ENCODE results near the gene SUN5. TPM values are rescaled to one million over a fixed set of nuclear protein-coding genes. Genes with fewer than 3 reads are reported as not detected.

The SUN5 gene
- total RNA-seq, 1 experiment from 2014 or later = not detected

DNA sequence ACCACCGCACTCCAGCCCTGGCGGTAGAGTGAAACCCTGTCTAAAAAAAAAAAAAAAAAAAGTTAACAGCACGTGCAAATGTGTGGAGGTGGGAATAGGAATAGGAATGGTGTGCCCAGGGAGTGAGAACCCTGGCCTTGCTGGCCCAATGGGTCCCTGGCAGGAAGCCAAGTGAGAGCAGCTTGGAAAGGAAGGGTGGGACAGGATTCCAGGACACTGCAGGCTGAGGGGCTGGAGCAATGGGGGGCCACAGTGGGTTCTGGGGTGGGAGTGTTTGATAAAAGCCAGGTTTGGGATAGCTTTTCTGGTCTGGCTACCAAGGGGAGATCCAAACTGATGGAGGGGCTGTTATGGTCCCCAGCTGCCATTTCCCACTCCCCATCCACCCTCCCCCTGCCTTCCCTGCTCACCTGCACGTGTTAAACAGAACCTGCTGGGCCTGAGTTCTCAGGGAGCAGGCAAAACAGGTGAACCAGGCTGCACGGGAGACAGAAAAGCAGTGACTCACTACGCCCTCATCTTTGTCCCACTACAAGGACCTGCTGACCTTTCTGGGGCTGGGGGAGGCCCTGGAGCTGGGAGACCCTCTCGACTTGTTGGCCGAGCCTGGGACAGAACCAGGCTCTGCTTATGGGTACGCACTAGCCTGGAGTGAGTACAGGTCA is 3.3 kb downstream of the SUN5 start:
- POLR2A ChIA-PET (ENCODE audit: unreplicated experiment) = no interaction called here
- H3K27ac ChIP-seq (ENCODE audit: low read length) = no peak overlapping the region
- no peak for DNase-seq
- H3K27me3 ChIP-seq (ENCODE audit: low read length) = peaks cover 9% of the 10 kb centered on the region; the same call in 1 of the 2 replicates
- H3K36me3 ChIP-seq (ENCODE audit: low read depth, low read length) = no peaks in the 10 kb centered on the region
- no peaks in the 10 kb centered on the region for H3F3A ChIP-seq (ENCODE audit: low read length, unreplicated experiment)
- no peak overlapping the region for H3K9ac ChIP-seq (ENCODE audit: low read length)
- H2AFZ ChIP-seq (ENCODE audit: low read length) = no peak overlapping the region
- no peaks in the 10 kb centered on the region for H3K4me1 ChIP-seq (ENCODE audit: insufficient read depth, low read length)
- H3K9me2 ChIP-seq (replicated peaks; ENCODE audit: low read length) = no peaks in the 10 kb centered on the region
- intact Hi-C loops (cut with micrococcal nuclease) = no loop called here
- CTCF ChIA-PET = no interaction called here
- no peaks in the 10 kb centered on the region for H3K9me3 ChIP-seq (ENCODE audit: low read length)
- ATAC-seq = no peak
- H3K4me2 ChIP-seq (ENCODE audit: low read length) = no peak overlapping the region
- BruUV-seq (replicated peaks) = no TSS peak
- TF ChIP-seq EZH2 (IDR thresholded peaks at IDR 0.05; ENCODE audit: low read length, unreplicated experiment) (no peak), EZH2phosphoT487 (IDR thresholded peaks at IDR 0.05; ENCODE audit: borderline replicate concordance, low read length) (no peak)
- TF ChIP-seq, protein P1, sequence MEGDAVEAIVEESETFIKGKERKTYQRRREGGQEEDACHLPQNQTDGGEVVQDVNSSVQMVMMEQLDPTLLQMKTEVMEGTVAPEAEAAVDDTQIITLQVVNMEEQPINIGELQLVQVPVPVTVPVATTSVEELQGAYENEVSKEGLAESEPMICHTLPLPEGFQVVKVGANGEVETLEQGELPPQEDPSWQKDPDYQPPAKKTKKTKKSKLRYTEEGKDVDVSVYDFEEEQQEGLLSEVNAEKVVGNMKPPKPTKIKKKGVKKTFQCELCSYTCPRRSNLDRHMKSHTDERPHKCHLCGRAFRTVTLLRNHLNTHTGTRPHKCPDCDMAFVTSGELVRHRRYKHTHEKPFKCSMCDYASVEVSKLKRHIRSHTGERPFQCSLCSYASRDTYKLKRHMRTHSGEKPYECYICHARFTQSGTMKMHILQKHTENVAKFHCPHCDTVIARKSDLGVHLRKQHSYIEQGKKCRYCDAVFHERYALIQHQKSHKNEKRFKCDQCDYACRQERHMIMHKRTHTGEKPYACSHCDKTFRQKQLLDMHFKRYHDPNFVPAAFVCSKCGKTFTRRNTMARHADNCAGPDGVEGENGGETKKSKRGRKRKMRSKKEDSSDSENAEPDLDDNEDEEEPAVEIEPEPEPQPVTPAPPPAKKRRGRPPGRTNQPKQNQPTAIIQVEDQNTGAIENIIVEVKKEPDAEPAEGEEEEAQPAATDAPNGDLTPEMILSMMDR (conservative IDR thresholded peaks at IDR 0.05; ENCODE audit: low read depth, low read length) = no peak
- no peaks in the 10 kb centered on the region for H3K79me2 ChIP-seq (ENCODE audit: low read length)
- H3K4me3 ChIP-seq (ENCODE audit: low read length) = no peak overlapping the region
- no peaks in the 10 kb centered on the region for H4K20me1 ChIP-seq (ENCODE audit: low read length)

DNA sequence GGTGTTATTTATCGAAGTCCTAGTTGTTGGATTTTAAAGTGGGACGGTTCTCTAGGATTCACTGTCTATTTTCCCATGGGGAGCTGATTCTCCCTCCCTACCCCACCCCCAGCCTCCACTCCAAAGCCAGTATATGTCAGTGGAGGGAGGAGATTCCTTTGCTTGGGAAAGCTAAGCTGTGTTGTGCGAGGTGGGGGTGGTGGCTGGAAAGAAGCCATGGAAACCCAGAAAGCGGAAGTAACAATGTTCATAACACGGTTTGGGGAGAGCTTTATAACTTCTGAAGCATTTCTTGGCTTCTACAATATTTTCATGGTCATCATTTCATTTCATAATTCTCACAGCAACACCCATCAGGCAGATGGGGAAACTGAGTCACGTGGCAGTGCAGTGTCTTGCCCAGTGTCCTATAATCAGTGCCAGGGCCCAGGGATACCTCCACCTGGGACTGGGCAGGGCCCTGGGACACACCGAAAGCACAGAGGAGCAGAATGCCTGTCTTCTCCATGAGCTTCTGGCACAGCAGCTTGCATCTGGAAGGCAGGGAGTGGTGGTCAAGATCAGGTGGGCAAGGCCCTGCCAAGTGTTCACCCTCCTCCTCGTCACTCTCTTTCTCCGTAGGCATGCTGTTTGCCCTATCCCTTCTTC is 4.5 kb downstream of the SUN5 start:
- H3K27ac ChIP-seq (ENCODE audit: low read length) = no peak overlapping the region
- H4K20me1 ChIP-seq (ENCODE audit: low read length) = no peaks in the 10 kb centered on the region
- no peak overlapping the region for H2AFZ ChIP-seq (ENCODE audit: low read length)
- H3K36me3 ChIP-seq (ENCODE audit: low read depth, low read length) = no peaks in the 10 kb centered on the region
- DNase-seq (no peak), ATAC-seq (no peak)
- no peaks in the 10 kb centered on the region for H3K79me2 ChIP-seq (ENCODE audit: low read length)
- H3K4me2 ChIP-seq (ENCODE audit: low read length) = no peak overlapping the region
- no peak overlapping the region for H3K4me3 ChIP-seq (ENCODE audit: low read length)
- no peaks in the 10 kb centered on the region for H3K4me1 ChIP-seq (ENCODE audit: insufficient read depth, low read length)
- ChIA-PET CTCF (no interaction called here), POLR2A (ENCODE audit: unreplicated experiment) (no interaction called here)
- H3K27me3 ChIP-seq (ENCODE audit: low read length) = peaks cover 19% of the 10 kb centered on the region; the same call in 1 of the 2 replicates
- H3F3A ChIP-seq (ENCODE audit: low read length, unreplicated experiment) = no peaks in the 10 kb centered on the region
- TF ChIP-seq EZH2 (IDR thresholded peaks at IDR 0.05; ENCODE audit: low read length, unreplicated experiment) = no peak
- TF ChIP-seq, protein P1 (conservative IDR thresholded peaks at IDR 0.05; ENCODE audit: low read depth, low read length) = no peak
- TF ChIP-seq EZH2phosphoT487 (IDR thresholded peaks at IDR 0.05; ENCODE audit: borderline replicate concordance, low read length) = no peak
- no TSS peak for BruUV-seq (replicated peaks)
- H3K9me2 ChIP-seq (replicated peaks; ENCODE audit: low read length) = no peaks in the 10 kb centered on the region
- no peaks in the 10 kb centered on the region for H3K9me3 ChIP-seq (ENCODE audit: low read length)
- intact Hi-C loops (cut with micrococcal nuclease) = no loop called here
- no peak overlapping the region for H3K9ac ChIP-seq (ENCODE audit: low read length)

DNA sequence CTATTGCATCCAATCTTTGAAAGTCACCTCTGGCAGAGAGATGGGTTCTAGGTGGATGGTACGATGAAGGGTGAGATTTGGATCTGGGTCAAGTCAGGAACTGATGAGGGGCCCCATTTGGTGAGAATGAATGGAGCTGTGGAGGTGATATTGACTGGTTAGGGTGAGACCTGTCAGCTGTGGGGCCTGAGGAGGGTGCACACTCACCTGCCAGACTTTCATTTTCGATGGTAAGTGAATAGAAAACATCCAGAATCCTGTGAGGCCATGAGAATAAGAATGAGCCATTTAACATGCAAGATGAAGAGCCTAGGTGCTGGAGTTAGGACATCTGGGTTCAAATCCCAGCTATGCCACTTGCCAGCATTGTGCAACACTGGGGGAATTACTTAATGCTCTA is 6.8 kb downstream of the SUN5 start:
- H3K9me2 ChIP-seq (replicated peaks; ENCODE audit: low read length) = no peaks in the 10 kb centered on the region
- DNase-seq = no peak
- intact Hi-C loops (cut with micrococcal nuclease) = no loop called here
- H3K4me3 ChIP-seq (ENCODE audit: low read length) = no peak overlapping the region
- no peak overlapping the region for H2AFZ ChIP-seq (ENCODE audit: low read length)
- POLR2A ChIA-PET (ENCODE audit: unreplicated experiment) = no interaction called here
- BruUV-seq (replicated peaks) = no TSS peak
- H3F3A ChIP-seq (ENCODE audit: low read length, unreplicated experiment) = no peaks in the 10 kb centered on the region
- no peaks in the 10 kb centered on the region for H3K79me2 ChIP-seq (ENCODE audit: low read length)
- H3K27me3 ChIP-seq (ENCODE audit: low read length) = peaks cover 35% of the 10 kb centered on the region
- CTCF ChIA-PET = no interaction called here
- no peaks in the 10 kb centered on the region for H3K4me1 ChIP-seq (ENCODE audit: insufficient read depth, low read length)
- no peak overlapping the region for H3K27ac ChIP-seq (ENCODE audit: low read length)
- no peak for ATAC-seq
- TF ChIP-seq EZH2 (IDR thresholded peaks at IDR 0.05; ENCODE audit: low read length, unreplicated experiment) (no peak), EZH2phosphoT487 (IDR thresholded peaks at IDR 0.05; ENCODE audit: borderline replicate concordance, low read length) (no peak)
- TF ChIP-seq, protein P1 (conservative IDR thresholded peaks at IDR 0.05; ENCODE audit: low read depth, low read length) = no peak
- H4K20me1 ChIP-seq (ENCODE audit: low read length) = no peaks in the 10 kb centered on the region
- no peak overlapping the region for H3K9ac ChIP-seq (ENCODE audit: low read length)
- no peak overlapping the region for H3K4me2 ChIP-seq (ENCODE audit: low read length)
- no peaks in the 10 kb centered on the region for H3K36me3 ChIP-seq (ENCODE audit: low read depth, low read length)
- no peaks in the 10 kb centered on the region for H3K9me3 ChIP-seq (ENCODE audit: low read length)
